Tibial artery (tissue), 4 donors: Measurements from ENCODE around the gene RADIL.

Experiments
- DNase-seq, 2 donors: peaks; one replicate each; pipeline ENCODE4 v3.0.0-alpha.2; 2019
- H3K27ac ChIP-seq, 2 donors: fragments of 200-600 bp; sonication (generic) in 1 of 2; 1 replicate in 1 of 2; 2 replicates in 1 of 2; pipeline ENCODE4 v1.5.1; 2018 to 2019; ENCODE audit warnings: mild to moderate bottlenecking in 1 of 2
- H3K27me3 ChIP-seq, 2 donors: fragments of 200-600 bp; sonication (generic) in 1 of 2; one replicate each; pipeline versions ENCODE4 v1.5.1 to v1.6.0; 2016 to 2019
- H3K36me3 ChIP-seq, 3 donors: fragments of 200-600 bp; sonication (generic) in 2 of 3; one replicate each; pipeline ENCODE4 v1.5.1; 2016 to 2019; ENCODE audit warnings: mild to moderate bottlenecking in 2 of 3
- H3K4me1 ChIP-seq, 4 donors: fragments of 200-600 bp; sonication (generic) in 2 of 4; 1 replicate in 3 of 4; 2 replicates in 1 of 4; pipeline ENCODE4 v1.5.1; 2016 to 2019
- H3K4me3 ChIP-seq, 2 donors: fragments of 200-600 bp; sonication (generic) in 1 of 2; 1 replicate in 1 of 2; 2 replicates in 1 of 2; pipeline ENCODE4 v1.5.1; 2018 to 2019; ENCODE audit warnings: mild to moderate bottlenecking in 2 of 2
- H3K9me3 ChIP-seq, 3 donors: fragments of 200-600 bp; sonication (generic) in 1 of 3; one replicate each; pipeline ENCODE4 v1.5.1; 2016 to 2019
- intact Hi-C: fragments of 100-400 bp; cut with DNase I; formaldehyde crosslinking; loops from one replicate; pipeline ENCODE4 v1.15.0; 2023; ENCODE audit warnings: low total_unique reads
- TF ChIP-seq, protein P1 (sequence below), 2 experiments: fragments of 200-600 bp in 1 of 2; fragments of 450-650 bp in 1 of 2; IDR thresholded peaks; one replicate each; pipeline ENCODE4 v1.5.1; 2017 to 2019; ENCODE audit warnings: antibody characterized with exemption in 2 of 2, mild to moderate bottlenecking in 1 of 2, moderate library complexity in 1 of 2

RADIL gene

DNA sequence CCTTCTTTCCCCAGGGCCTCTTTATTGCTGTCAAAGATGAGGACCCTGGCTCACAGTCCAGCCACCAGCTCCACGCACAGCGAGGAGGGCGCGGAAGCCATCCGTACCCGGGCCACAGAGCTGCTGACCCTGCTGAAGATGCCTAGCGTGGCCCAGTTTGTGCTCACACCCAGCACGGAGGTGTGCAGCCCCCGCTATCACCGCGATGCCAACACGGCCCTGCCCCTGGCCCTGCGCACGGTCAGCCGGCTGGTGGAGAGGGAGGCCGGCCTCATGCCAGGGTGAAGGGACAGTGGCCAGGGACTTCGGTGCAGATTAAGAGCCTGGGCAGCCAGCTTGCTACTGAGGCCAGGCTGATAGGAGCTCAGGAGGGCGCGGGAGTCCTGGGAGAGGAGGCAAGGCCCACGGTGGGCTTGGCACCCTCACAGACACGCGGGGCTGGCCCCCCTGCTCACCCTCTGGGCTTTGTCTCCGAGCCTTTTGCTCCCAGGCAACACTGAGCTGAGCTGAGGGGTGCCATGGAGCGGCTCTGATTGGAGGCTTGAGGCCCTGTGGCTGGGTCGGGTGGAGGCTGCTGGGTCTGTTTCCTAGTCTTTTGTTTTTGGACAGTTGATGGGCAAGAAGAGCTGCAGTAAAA lies 92.3 kb downstream of the RADIL start:
- TF ChIP-seq, protein P1, sequence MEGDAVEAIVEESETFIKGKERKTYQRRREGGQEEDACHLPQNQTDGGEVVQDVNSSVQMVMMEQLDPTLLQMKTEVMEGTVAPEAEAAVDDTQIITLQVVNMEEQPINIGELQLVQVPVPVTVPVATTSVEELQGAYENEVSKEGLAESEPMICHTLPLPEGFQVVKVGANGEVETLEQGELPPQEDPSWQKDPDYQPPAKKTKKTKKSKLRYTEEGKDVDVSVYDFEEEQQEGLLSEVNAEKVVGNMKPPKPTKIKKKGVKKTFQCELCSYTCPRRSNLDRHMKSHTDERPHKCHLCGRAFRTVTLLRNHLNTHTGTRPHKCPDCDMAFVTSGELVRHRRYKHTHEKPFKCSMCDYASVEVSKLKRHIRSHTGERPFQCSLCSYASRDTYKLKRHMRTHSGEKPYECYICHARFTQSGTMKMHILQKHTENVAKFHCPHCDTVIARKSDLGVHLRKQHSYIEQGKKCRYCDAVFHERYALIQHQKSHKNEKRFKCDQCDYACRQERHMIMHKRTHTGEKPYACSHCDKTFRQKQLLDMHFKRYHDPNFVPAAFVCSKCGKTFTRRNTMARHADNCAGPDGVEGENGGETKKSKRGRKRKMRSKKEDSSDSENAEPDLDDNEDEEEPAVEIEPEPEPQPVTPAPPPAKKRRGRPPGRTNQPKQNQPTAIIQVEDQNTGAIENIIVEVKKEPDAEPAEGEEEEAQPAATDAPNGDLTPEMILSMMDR (IDR thresholded peaks at IDR 0.05) = no peak
- H3K4me3 ChIP-seq = no peak overlapping the region
- DNase-seq = no peak
- intact Hi-C loops = no loop called here
- peaks cover 46 to 62% (median 61%) of the 10 kb centered on the region in 3 donors for H3K36me3 ChIP-seq
- H3K27me3 ChIP-seq = no peaks in the 10 kb centered on the region
- H3K4me1 ChIP-seq = peaks cover 0 to 7% (median 2%) of the 10 kb centered on the region in 4 donors
- H3K27ac ChIP-seq = no peak overlapping the region
- no peaks in the 10 kb centered on the region for H3K9me3 ChIP-seq

DNA sequence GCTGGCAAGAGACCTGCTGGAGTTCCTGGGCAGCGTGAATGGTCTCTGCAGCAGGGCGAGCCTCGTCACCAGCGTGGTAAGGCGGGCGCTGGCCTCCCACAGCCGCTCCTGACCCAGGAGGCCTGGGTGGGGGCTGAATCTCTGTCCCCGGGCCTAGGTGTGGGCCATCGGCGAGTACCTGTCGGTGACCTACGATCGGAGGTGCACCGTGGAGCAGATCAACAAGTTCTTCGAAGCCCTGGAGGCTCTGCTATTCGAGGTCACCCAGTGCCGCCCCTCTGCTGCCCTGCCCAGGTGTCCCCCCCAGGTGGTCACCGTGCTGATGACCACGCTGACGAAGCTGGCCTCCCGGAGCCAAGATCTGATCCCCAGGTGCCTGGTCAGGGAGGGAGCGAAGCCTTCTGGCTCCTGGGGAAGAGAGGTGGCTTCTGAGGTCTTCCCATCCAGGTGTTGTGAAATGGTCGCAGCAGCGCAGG lies 93.0 kb downstream of the RADIL start:
- Histone ChIP-seq H3K4me3 (no peak overlapping the region), H3K9me3 (no peaks in the 10 kb centered on the region), H3K27ac (no peak overlapping the region), H3K27me3 (no peaks in the 10 kb centered on the region), H3K4me1 (peaks cover 0 to 7% (median 2%) of the 10 kb centered on the region in 4 donors), H3K36me3 (peaks cover 52 to 67% (median 67%) of the 10 kb centered on the region in 3 donors)
- intact Hi-C loops = no loop called here
- TF ChIP-seq, protein P1 (IDR thresholded peaks at IDR 0.05) = no peak
- no peak for DNase-seq

DNA sequence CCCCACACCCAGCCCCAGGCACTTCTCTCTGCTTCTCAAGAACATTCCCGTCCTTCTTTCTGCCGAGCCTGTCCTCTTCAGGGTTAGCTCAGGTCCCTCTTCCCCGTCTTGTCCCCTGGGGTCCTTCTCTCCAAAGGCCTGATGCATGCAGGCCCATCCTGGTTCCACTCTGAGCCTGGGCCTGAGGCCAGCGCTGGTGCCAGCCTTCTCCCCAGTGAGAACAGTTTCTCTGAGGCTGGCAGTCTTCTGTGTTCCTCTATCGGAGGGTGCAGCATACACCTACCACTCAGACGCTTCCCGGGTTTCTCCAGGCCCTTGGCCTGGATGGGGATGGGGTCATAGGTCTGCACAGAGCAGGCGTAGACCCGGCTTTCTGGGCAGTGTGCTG lies 93.4 kb downstream of the RADIL start:
- Histone ChIP-seq H3K4me3 (no peak overlapping the region), H3K4me1 (peaks cover 0 to 7% (median 2%) of the 10 kb centered on the region in 4 donors), H3K9me3 (no peaks in the 10 kb centered on the region), H3K27ac (no peak overlapping the region), H3K36me3 (peaks cover 56 to 72% (median 72%) of the 10 kb centered on the region in 3 donors), H3K27me3 (no peaks in the 10 kb centered on the region)
- intact Hi-C loops = no loop called here
- no peak for DNase-seq
- TF ChIP-seq, protein P1 (IDR thresholded peaks at IDR 0.05) = no peak

DNA sequence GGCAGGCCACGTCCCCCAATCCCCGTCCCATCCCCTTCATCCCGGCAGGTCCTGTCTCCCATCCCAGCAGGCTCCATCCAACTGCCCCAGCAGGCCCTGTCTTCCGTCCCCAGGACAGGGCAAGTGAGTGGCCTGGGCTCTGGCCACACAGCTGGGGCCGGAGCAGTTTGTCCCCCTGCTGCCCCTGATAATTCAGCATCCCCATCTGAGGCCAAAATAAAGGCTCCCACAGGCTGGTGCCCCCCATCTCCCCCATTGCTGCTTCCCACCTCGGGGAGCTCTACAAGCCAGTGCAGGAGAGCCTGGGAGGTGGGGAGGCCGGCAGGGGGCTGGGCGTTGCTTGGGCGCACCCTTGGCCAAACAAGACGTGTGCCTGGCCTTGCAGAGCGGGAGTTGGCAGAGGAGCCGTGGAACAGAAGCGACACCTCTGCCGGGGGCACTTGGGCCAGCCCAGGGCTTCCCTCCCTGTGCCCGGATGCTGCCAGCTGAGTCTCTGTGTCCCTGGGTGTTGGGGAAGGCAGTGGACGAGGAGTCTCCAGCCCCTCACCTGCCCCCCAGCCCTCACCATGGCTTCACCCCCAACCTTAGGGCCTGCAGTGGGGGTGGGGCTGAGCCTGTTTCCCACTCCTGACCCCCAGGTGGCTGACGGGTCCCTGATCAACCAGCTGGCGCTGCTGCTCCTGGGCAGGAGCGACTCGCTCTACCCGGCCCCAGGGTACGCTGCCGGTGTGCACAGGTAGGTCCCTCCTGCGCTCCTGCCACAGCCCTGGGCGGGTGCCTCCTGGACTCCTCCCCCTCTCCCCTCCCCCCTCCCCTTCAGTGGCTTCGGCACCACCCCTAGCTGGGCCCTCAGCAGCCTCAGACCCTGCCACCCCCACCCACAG lies 94.1 kb downstream of the RADIL start:
- H3K36me3 ChIP-seq = peaks cover 60 to 79% (median 78%) of the 10 kb centered on the region in 3 donors
- H3K27me3 ChIP-seq = no peaks in the 10 kb centered on the region
- DNase-seq = no peak
- no peak overlapping the region for H3K4me3 ChIP-seq
- H3K9me3 ChIP-seq = no peaks in the 10 kb centered on the region
- H3K27ac ChIP-seq = no peak overlapping the region
- TF ChIP-seq, protein P1 (IDR thresholded peaks at IDR 0.05) = no peak
- intact Hi-C loops = no loop called here
- peaks cover 0 to 7% (median 2%) of the 10 kb centered on the region in 4 donors for H3K4me1 ChIP-seq

DNA sequence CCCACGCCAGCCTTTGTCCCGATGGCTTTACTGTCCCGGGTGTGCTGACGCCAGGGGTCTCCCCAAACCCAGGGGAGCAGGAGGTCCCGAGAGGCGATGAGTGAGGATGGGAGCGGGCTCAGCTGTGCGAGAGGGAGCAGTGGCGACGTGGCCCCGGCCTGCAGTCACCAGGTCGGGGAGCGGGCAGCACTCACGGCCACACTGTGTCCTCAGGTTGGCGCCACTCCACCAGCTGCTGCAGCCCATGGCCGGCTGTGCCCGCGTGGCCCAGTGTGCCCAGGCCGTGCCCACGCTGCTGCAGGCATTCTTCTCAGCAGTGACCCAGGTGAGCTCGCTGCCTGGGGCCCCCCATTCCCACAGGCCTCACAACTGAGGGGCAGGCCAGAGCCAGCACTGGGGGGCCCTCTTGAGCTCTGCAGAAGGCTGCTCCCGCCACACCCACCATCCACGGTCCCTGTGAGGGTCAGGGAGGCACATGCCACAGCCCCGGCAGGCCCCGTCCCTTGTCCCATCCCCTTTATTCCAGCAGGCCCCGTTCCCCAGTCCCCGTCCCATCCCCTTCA lies 94.8 kb downstream of the RADIL start:
- H3K4me3 ChIP-seq = no peak overlapping the region
- intact Hi-C loops = no loop called here
- no peaks in the 10 kb centered on the region for H3K9me3 ChIP-seq
- H3K27ac ChIP-seq = no peak overlapping the region
- TF ChIP-seq, protein P1 (IDR thresholded peaks at IDR 0.05) = no peak
- H3K36me3 ChIP-seq = peaks cover 67 to 86% (median 86%) of the 10 kb centered on the region in 3 donors
- peaks cover 0 to 7% (median 2%) of the 10 kb centered on the region in 4 donors for H3K4me1 ChIP-seq
- DNase-seq = no peak
- H3K27me3 ChIP-seq = no peaks in the 10 kb centered on the region
